HFFc6 (cell line): ENCODE measurements around the gene HUNK. TPM values are rescaled to one million over a fixed set of nuclear protein-coding genes. Genes with fewer than 3 reads are reported as not detected.

Experiments used
- DNase-seq: peaks from one replicate; pipeline ENCODE4 v3.0.0-alpha.2; 2018
- H3K27ac Mint-ChIP-seq: 2 replicates; pipeline ENCODE4 v1.8.0; 2020; ENCODE audit warnings: mild to moderate bottlenecking, mixed read lengths
- H3K27me3 Mint-ChIP-seq: 2 replicates; pipeline ENCODE4 v1.8.0; 2021; ENCODE audit warnings: mild to moderate bottlenecking, moderate library complexity, mixed read lengths; ENCODE audit not compliant: insufficient read depth
- H3K36me3 Mint-ChIP-seq: 2 replicates; pipeline ENCODE4 v1.8.0; 2021; ENCODE audit warnings: low read depth, mixed read lengths
- H3K4me1 Mint-ChIP-seq: 2 replicates; pipeline ENCODE4 v1.8.0; 2020; ENCODE audit warnings: low read depth, mixed read lengths
- H3K4me3 Mint-ChIP-seq: 2 replicates; pipeline ENCODE4 v1.8.0; 2020; ENCODE audit warnings: mild to moderate bottlenecking, moderate library complexity, mixed read lengths
- H3K9me3 Mint-ChIP-seq: 2 replicates; pipeline ENCODE4 v1.8.0; 2020; ENCODE audit warnings: mild to moderate bottlenecking, mixed read lengths
- CTCF ChIP-seq: fragments of 200-600 bp; sonication (generic); IDR thresholded peaks from 2 replicates; pipeline ENCODE4 v1.5.0; 2021; ENCODE audit warnings: antibody characterized with exemption, mild to moderate bottlenecking
- total RNA-seq, 6 experiments: library from RNA; stranded (reverse); fragmentation: NEBNext Ultra II Directional; extraction: Animal tissue kit (Norgen Biotek cat#: 25700); gene quantifications; 2 replicates in 1 of 6; 3 replicates in 5 of 6; pipeline ENCODE4 v1.2.3, GENCODE V29; 2021

Gene HUNK
- total RNA-seq, 6 experiments from 2014 or later, result not detected

DNA sequence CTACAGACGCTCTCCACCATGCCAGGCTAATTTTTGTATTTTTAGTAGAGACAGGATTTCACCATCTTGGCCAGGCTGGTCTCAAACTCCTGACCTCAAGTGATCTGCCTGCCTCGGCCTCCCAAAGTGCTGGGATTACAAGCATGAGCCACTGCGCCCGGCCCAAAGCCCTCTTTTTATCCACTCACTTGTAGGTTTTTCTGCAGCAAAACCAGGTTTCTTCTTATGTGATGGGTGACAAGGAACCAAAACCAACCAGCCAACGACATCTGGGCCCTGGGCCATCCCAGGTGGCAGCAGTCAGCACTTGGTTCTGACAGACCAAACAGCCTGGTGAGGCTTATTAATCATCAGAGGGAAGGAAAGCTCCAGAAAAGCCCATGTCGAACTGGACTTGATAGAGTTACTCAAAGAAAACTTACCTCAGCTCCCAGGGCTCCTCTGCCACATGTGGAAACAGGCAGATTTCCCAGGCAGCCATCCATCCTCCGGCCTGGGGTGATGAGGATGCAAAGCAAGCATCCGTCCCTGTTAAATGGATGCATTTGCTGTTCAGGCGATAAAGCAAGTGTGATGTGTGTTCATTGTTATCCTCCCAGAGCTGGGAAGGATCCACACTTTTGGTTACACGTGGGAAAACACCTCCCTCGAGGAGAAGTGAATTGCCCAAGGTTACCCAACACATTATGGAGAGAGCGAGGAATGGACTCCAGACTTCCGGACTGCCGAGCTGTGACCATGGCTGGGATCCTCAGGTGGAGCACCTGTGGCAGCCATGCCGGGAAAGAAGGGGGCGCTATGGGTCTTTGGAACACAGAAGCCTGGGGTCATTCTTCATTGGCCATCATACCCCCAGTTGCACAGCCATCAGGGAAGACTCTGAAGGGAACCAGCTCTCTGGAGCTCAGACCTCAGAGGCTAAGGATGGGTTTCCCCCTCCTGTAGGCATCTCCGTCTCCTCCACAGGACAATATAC, 118.8 kb downstream of the HUNK start:
- DNase-seq, result no peak
- H3K27me3 Mint-ChIP-seq, result no peaks in the 10 kb centered on the region
- peaks cover 11% of the 10 kb centered on the region for H3K36me3 Mint-ChIP-seq
- H3K4me3 Mint-ChIP-seq, result no peak overlapping the region
- H3K27ac Mint-ChIP-seq, result no peak overlapping the region
- no peak for TF ChIP-seq CTCF
- H3K4me1 Mint-ChIP-seq, result no peaks in the 10 kb centered on the region
- peaks cover 62% of the 10 kb centered on the region for H3K9me3 Mint-ChIP-seq

GRCh38 chr21:31992391-31992790, 119.6 kb downstream of the HUNK start:
- Mint-ChIP-seq H3K4me3 (no peak overlapping the region), H3K9me3 (peaks cover 60% of the 10 kb centered on the region), H3K27ac (no peak overlapping the region), H3K36me3 (peaks cover 5% of the 10 kb centered on the region), H3K4me1 (no peaks in the 10 kb centered on the region), H3K27me3 (no peaks in the 10 kb centered on the region)
- DNase-seq, result no peak
- TF ChIP-seq CTCF, result no peak

- Mint-ChIP-seq H3K27me3 (no peaks in the 10 kb centered on the region), H3K27ac (no peak overlapping the region), H3K4me1 (no peaks in the 10 kb centered on the region), H3K4me3 (no peak overlapping the region), H3K9me3 (peaks cover 68% of the 10 kb centered on the region), H3K36me3 (peaks cover 4% of the 10 kb centered on the region)
- DNase-seq, result no peak
- TF ChIP-seq CTCF, result no peak
Measured at GRCh38 chr21:31993826-31994825, 121.3 kb downstream of the HUNK start.

DNA sequence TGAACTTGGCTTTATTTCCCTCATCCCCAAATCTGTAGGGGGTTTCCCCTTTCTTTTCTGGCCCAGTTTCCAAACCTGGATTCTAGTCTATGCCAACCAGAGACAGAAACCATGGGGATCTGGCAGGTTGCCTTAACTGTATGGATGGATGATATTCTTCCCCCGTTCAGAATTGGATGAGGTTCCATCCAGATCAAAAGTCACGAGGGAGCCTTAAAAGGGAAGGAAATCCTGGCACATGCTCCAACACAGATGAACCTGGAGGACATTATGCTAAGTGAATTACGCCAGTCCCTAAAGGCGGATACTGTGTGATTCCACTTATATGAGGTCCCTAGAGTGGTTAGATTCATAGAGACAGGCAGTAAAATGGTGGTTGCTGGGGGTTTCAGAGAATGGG, 124.4 kb downstream of the HUNK start:
- no peak overlapping the region for H3K4me3 Mint-ChIP-seq
- H3K27me3 Mint-ChIP-seq, result no peaks in the 10 kb centered on the region
- H3K9me3 Mint-ChIP-seq, result peaks cover 75% of the 10 kb centered on the region
- no peak for DNase-seq
- H3K36me3 Mint-ChIP-seq, result peaks cover 5% of the 10 kb centered on the region
- no peaks in the 10 kb centered on the region for H3K4me1 Mint-ChIP-seq
- TF ChIP-seq CTCF, result no peak
- H3K27ac Mint-ChIP-seq, result no peak overlapping the region

GRCh38 chr21:31999810-32000468, 127.1 kb downstream of the HUNK start:
- Mint-ChIP-seq H3K27ac (no peak overlapping the region), H3K36me3 (peaks cover 5% of the 10 kb centered on the region), H3K4me3 (no peak overlapping the region), H3K9me3 (peaks cover 70% of the 10 kb centered on the region), H3K4me1 (no peaks in the 10 kb centered on the region), H3K27me3 (no peaks in the 10 kb centered on the region)
- TF ChIP-seq CTCF, result no peak
- DNase-seq, result no peak
